Ureter (tissue), 1 donor: ENCODE results near the gene TMEM108. TPM values are rescaled to one million over a fixed set of nuclear protein-coding genes. Genes with fewer than 3 reads are reported as not detected.

Source experiments
- DNase-seq: peaks from one replicate; pipeline ENCODE4 v3.0.0-alpha.2; 2020; ENCODE audit warnings: low spot score
- total RNA-seq: library from RNA; stranded (reverse); gene quantifications from one replicate; pipeline ENCODE4 v1.2.4, GENCODE V29; 2023
- donor health status: DM: yes; HTN: yes; CAD: no.

TMEM108 gene
- total RNA-seq, 1 donor from 2014 or later: 1.5 TPM

DNA sequence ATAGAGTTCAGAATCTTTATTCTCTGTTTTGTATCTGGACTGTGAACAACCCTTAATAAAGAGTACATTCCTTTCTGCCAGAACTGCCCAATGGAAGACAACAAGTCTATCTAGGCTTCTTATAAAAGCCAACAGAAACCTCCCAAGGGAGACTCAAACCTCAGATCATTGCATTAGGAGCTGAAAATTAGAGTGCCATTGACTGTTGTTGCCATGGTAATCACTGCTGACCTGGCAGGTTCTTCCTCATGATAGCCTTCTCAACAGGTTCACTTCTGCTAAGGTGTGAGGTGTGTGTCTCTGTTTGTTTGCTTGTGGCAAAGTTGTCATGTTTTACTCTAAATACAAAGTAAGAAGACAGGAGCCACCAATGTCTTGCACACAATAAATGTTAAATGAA, 79.2 kb downstream of the TMEM108 start:
- no peak for DNase-seq

DNA sequence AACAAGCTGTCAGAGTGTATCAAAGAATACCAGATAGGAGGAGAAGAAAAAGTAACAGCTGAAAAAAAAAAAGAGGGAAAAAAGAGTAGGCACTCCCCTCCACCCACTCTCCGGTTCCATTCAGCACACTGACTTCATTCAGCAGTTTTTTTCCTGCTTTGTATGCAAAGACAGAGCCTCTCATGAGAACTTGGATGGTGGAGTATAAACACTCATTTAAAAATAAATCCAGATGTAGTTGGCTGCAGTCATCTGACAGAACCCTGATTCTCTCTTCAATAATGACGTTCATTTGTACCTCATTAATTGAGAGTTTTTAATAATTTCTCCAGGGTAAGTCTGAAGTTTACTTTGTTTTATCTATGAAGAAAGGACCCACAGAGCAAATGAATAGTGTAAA, 81.0 kb downstream of the TMEM108 start:
- no peak for DNase-seq

DNA sequence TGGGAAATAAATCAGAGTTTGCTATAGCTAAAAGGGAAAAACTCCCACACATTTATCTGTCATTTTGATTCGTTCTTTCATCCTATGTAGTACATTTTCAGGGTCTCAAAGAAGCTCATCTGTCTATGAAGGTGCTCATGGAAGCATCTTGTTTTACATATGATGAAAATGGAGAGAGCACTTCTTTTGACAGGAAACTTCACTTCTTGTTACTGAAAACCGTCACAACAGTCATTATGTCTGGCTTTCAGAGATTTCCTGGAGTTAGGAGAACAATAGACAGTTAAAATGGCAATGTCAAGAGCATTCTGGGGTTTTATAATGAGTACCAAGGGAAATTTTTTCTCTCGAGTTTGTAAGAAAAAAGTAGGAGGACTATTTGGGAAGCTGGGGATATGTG, 83.3 kb downstream of the TMEM108 start:
- DNase-seq: no peak

DNA sequence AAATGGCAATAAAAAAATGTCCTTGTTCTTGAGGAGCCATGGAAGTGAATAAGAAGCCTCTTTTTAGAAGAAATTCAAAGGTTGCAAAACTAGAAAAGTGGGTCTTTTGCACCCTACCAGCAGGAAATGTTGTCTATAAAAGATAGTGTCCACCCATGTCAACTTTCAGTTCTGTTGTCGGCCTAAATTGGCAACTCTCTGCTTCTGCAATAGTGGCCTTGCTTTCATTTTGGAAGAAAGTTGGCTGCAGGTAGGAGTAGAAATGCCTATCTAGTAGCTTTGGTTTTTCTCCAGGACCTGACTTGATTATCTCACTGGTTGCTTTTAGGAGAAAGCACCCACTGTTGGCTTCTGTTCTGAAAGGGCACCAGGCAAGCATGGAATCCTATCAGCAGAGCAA, 85.4 kb downstream of the TMEM108 start:
- DNase-seq: no peak

DNA sequence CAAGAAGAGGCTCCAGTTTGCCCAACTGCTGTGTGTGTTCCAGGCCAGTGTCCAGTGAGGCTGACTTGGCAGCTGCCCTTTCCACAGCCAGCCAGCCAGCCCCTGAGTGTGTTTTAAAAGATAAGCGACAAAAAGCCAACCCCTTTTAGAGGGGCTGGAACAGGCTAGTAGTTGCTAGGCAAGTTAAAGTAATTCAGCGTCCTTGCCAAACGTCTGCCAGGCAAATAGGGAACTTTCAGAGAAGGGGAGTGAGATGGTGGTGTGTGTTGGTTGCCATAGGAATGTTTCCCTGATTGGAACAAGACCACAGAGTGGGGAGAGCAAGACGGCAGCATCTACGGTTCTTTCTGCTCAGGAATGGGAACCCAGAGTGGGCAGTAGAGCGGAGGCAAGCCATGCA, 86.3 kb downstream of the TMEM108 start:
- DNase-seq: no peak

DNA sequence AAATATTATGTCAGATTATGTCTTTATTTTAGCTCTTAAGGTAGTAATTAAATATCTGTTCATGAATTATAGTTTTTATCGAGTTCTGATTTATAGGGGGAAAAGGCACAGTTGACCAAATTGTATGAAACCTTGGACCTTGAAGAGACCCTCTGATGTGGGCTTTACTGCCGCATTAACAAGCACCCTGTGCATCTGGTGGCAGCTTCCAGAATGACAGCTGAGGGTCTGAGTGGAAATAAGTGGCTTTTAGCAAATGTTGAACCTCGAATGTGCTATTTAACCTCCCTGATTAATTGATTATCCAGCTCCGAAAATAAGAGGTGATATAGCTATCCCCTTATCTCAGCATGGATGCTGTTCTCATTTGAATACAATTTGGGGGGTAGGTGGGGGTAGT, 87.0 kb downstream of the TMEM108 start:
- no peak for DNase-seq

DNA sequence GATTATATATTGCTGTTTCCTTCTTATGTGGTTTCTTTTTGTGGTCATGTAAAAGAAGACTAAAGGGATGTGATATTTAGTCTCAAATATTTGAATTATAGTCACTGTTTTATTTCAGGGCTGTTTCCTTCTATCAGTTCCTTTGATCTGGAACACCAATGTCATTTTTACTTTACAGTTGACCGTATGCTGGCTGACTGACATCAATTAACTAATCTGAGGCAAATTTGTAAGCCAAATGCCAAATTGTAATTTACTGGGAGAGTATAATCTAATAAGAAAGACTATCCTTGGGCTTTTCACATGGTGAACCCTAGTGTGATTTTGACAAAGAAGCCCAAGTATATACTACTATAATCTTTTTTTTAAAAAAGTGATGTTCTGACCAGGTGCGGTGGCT, 87.6 kb downstream of the TMEM108 start:
- no peak for DNase-seq

DNA sequence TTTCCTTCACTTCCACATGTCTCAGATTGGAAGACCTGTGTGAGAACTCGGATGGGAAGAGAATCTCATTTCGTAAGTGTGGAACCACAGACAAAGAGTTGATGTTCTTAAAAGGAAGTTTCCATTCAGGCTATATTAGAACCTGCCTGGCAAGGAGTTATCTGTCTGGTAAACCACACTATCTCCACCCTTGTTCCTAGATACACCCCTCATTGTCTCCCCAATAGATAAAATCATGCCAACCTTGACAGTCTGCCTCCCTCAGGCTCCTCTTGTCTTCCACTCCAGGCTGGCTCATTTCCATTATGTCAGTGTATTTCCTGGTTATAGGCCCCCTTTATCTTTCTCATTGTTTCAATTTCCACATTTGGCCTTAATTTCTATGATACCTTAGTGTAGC, 89.2 kb downstream of the TMEM108 start:
- DNase-seq: no peak

DNA sequence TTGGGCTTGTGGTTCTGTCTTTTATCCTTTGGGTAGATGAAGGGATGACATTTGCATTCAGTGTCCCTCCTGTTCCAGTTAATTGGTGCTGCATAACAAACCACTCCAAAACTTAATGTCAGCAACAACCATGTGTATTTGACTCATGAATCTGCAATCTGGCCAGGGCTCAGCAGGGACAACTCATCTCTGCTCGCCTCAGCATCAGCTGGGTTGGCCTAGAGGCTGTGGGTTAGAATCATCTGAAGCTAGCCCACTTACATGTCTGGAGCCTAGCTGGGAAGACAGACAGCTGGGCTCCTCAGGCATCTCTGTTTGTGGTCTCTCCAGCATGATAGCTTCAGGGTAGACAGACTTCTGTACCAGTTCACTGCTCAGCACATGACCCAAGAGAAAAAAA, 92.0 kb downstream of the TMEM108 start:
- DNase-seq: no peak

DNA sequence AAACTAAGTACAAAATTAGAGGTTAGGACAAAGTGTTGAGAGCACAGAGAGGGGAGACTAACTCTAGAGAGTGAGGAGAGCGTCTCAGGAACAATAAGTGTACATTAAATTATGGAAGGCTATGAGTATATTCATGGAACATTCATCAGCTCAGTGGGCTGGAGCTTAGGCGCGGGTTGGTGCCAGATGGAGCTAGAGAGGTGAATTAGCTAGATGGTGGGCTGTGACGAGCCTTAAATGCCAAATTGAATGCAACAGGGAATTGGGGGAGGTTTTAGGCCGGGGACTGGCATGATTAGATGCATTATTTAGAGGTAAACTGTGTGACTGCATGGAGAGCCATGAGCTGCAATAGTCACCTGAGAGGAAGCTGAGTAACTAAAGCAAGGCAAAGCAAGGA, 97.1 kb downstream of the TMEM108 start:
- no peak for DNase-seq

DNA sequence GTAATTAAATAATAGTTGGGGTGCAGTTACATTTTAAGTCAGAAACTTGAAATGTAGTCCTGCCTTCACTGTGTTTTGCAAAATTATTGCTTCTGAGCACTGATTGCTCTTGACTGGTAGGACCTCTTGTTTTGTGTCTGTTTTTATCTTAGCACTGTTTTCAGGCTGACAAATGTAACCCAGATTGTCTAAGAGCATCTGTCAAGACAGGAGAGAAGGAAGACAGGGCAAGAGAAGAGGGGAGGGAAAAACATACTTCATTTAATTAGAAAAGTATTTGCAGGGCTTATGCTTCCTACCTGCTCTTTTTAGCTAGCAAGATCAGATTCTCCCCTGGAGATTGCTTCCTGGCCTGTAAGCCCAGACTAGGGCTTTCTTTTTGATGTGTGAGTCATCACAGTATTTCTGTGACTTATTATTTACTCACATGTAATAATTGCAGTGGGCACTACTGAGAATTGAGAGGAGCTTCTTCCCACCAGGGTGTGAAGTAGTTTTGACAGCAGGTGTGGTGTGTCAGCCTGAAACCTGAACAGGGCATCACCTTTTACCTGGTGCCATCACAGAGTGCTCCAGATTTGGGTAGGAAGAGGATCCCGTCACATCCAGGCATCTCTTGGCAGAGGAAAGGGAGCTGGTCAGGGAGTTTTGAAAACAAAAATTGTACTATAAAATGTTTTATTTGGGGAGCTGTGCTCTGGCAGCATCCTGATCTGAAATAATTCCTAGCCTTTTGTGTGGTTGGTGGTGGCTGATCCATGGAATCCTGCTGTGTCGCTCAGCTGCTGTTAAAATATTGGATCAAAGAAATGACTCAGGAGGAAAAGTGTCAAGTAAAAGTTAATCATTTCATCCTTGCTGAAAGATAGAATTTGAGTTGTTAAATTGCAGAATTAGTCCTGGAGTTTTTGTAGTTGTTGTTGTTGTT, 98.2 kb downstream of the TMEM108 start:
- no peak for DNase-seq

DNA sequence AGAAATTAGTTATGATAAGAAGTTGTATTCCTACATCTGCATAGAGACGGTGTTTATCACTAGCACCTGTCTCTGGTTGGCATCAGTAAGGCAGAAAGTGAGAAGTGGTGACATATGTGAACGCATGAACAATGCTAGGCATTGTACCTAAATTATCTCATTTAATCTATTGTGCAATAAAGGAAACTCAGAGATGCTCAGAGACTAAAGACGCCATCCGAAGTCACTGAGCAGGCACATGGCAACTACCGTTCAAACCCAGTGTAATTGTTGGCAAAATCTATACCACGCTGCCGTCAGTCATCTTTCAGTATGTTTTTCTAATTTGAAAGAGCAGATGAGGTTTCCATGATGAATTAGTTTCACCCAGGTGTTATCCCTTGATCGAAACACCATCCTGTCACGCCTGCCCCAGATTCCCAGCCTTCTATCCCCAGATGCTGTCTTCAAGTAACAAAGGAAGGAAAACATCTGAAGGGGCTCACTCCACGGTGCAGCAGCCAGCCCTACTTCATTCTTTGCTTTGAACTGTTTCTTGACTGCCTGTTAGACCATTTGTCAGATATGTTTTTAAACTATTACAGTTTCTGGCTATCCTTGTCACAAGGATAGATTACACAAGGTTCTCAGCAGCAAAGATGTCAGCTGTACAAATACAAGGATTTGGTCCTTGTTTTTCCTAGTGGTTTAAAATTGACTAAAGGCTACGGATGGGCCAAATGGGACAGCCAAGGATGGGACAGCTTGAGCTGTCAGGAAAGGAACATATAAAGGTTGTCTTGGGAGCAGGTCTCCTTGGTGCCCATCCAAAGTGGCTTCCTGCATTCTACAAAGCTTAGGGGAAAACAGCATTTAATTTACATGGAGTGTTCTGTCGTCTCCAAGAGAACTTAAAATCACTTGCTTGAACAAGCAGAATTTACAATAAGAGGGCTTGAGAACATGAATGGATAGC, 99.1 kb downstream of the TMEM108 start:
- DNase-seq: no peak

DNA sequence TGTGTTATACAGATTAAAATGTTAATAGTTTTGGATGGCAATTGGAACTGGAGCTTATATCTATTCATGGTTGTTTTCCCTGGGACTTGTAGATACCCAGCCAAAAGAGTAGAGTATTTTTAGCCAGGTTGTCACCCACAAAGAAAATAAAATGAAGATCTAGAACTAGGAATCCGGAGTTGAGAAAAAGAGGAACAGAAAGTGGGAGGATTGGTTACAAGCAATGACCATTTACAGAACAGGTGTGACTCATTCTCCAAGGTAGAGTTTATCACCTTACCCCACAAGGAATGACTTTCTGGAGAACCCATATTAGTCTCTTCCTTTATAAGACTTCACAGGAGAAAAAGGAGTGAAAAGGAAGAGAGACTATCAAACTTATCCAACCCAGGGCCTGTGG, 99.8 kb downstream of the TMEM108 start:
- DNase-seq: no peak

DNA sequence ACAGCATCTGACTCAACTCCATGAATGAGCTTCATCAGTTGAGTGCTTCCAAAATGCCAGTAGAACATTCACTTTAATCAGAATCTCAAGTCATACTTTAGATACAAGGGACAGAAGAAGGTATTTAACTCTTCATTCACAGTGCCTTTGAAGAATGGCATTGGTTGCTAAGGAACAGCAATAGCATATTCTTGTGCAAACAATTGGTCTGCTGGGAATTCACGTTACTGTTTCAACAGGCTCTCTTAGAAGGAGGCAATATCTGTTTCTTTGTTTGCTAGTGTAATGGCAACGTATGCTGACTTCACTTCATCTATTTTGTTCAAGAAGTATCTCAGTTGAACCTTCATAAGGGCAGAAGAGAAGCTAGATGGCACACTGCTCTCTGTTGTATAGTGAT, 113.9 kb downstream of the TMEM108 start:
- DNase-seq: no peak

DNA sequence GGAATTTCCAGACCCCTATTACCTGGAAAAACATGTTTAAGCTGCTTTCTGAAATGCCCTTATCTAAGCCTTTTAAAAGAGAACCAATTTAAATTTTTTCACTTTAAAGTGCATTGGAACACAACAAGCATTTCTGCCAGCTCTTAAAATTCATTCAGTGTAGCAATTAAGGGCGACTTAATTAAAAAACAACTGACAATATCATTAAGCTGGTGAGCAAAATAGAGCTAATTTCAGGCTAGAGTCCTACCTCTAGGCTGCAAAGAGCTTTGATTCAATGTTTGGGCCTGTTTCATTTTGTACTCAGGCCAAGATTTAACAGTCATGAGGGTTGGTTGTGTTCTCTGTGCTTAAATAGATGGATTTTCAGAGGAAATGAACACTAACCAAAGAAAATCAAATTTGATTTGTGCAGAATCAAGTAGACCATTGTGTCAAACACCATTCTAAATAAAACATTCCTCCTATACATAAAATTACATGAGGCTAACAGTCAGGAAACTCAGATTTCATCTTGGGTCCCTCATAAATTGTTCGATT, 114.6 kb downstream of the TMEM108 start:
- DNase-seq: no peak

DNA sequence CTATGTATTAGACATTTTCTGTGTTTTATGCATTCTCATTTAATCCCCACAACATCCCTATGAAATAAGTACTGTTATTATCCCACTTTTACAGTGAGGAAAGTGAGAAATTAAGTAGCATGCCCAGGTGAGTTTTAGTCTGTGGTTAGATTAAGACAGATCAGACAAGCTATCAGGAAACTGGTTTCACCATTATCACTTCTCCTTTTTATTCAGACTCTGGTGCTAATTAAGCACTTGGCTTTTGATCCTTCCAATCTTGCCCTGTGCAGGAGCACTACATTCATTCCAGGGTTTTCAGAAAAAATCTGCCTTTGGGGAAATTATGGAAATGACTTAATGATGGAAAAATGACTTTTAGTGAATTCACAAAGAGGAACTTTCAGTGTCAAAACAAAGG, 115.2 kb downstream of the TMEM108 start:
- DNase-seq: no peak

DNA sequence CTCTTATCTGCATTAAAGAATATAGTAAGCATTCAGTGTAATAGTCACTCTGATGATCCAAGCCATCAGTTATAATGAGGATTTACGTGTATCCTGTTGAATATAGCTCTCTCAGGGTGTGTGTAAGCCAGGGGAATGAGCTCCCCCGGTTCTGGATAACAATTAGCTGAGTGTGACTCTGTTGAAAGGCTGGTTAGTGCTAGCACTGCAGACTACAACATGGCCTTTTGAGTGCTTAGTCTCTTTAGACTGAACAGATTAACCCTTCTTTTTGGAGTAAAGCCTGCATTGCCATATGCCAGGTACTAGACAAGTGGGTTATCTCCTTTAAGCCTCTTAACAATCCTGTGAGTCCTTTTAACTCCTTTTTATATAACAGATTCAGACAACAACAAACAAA, 119.5 kb downstream of the TMEM108 start:
- no peak for DNase-seq

DNA sequence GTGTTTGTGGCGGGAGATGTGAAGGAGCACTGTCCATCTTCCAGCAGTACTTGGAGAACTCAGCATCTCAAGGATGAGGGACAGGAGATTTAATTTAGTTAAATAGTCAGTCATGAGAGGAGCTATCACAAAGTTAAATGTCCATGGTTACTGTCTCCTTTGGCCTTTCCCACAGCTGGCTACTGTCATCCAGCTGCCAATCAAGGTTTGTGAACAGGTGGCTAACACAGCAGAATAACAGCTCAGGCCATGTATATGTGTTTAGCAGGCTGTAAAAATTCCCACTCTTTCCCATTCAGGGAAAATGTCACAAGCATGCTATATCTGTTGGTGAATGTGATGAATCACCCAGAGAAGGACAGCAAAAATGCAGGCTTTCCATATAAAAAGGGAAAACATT, 120.5 kb downstream of the TMEM108 start:
- no peak for DNase-seq

DNA sequence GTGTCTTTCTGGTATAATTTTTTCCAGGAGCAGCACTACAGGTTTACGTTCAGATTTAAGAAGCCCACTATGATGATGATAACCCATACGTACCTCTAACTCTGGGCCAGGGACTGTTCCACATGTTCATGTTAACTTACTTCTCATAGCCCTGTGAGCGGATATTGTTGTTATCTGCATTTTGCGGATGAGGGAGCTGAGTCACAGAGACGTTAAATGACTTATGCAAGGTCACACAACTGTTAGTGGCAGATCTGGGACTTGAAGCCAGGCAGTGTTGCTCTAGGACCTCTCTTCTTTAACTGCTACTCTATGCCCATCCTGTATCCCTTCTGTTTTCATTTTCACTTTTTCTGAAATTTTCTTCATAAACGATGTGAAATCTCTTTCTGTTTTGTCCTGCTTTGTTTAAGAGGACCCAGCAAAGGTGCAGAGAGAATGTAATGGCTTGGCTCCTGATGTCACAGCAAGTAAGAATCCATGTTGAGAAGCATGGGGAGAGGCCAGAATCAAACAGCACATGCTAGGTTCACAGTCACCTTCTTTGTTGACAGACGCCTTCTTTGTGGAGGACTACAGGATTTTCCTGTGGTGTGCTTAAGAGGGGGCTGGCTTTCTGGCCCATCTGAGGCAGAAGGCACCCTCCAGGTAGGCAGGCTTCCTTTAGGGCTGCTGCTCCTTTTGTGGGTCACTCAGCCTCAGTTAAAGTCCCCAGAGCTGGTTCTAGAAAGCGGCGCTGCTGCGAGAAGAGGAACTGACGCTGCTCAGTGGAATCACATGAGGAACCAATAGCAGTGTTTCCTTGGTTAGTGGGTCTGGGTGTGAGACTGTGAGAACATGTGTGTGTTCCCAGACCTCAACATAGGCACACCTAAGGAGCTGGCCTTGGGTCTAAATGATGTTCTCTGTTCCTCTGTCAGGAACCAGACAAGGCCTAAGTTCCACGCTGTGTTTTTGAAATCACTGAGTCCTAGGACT, 121.6 kb downstream of the TMEM108 start:
- no peak for DNase-seq

DNA sequence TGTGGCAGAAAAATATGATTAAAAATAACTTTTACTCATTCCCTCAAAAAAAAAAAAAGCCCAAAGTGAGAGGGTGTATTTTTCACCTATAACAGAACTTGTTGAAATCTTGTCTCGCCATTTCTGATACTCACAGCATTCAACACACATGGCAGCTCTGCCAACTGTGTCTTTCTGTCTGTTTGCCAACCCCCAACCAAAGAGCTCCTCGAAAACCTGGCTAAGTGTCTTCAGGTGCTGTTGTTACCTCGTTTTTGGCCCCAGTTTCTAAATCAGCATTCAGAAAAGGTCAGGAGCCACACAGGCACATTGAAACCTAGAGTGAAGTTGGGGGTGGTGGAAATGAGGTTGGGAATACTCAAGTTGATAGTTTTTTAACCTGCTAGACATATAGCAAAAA, 123.5 kb downstream of the TMEM108 start:
- DNase-seq: no peak

DNA sequence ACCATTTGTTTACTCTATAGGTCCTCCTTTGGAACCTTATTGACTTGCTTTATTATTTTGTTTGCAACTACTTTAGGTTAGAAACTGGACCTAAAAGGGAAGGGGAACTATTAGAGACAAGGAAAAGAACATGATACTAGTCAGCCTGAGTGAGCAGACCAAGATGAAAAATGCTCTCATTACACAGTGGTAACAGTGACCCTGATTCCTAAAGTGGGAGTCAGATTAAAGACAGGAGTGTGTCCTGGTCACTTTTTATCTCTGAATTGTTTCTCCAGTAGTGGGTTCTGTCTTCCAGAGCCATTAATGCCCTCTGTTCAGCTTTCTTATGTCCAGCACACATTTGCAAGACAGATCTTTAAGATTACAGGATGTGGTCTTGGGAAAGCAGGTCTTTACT, 124.1 kb downstream of the TMEM108 start:
- no peak for DNase-seq
